Hematopoietic multipotent progenitor cell treated with erythropoietin and hydrocortisone succinate and interleukin-3 and kit ligand, for 6 days (in vitro differentiated cells): ENCODE data around the gene SPATA6.
A peak's percentile ranks its signal among the peaks of the same experiment; 100 is the strongest.
"Not testable (repeated sequence)": the region's sequence is repeated elsewhere in the genome, so short reads cannot be mapped to it uniquely, and the experiment has no call there.

ENCODE experiments used
- DNase-seq: peaks from one replicate; pipeline ENCODE4 v3.0.0-alpha.2; 2015

The SPATA6 gene

DNA sequence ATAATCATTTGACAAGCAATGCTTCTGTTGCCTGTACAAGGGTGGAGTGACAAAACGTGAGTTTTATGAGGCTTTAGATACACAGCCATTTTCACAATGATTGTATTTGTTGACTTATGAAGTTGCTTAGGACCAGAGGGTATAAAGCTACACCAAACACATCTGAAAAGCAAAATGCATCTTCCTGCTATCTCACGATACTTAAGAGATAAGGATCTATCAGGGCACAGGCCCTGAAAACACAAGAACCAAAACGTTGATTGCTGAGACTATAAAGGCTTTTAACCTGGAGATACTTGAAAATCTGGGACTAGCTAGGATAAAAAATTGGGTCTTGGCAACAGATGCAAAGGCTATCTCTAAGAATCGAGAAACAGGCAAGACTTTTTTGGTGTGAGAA is 133.7 kb downstream of the SPATA6 start:
- no peak for DNase-seq

DNA sequence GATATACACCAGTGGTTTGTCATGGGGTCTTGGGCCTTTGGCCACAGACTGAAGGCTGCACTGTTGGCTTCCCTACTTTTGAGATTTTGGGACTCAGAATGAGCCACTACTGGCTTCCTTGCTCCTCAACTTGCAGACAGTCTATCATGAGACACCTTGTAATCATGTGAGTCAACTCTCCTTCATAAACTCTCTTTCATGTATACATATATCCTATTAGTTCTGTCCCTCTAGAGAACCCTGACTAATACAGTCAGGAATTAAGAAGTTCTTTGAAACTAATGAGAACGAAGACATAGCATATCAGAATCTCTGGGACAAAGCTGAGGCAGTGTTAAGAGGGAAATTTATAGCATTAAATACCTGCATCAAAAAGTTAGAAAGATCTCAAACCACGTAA is 138.7 kb downstream of the SPATA6 start:
- no peak for DNase-seq

DNA sequence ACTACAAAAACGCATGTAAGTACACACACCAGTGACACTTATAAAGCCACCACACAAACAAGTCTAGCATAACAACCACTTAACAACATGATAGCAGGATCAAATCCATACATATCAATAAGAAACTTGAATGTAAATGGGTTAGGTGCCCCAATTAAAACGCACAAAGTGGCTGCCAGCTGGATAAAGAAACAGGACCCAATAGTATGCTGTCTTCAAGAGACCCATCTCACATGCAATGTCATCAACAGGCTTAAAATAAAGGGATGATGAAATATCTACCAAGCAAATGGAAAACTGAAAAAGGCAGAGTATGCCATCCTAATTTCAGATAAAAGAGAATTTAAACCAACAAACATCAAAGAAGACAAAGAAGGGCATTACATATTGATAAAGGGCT is 139.9 kb downstream of the SPATA6 start:
- DNase-seq, result no peak

DNA sequence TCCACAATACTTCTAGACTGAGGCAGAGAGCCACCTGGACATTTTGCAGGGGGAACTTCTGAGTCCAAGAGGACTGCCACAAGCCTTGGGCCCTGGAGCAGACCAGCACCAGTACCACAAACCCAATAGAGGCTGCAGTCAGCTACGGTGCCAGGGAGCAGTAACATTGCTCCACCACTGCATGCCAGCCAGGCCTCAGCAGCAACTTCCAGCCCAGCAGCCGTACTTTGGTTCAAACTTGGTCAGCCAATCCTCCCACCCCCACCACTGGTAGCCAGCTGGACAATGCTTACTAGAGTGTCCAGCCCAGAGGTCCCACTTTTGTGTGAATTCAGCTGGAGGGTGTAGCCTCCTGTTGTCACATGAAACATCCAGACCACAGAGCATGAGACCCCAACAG is 142.1 kb downstream of the SPATA6 start:
- DNase-seq, result no peak

DNA sequence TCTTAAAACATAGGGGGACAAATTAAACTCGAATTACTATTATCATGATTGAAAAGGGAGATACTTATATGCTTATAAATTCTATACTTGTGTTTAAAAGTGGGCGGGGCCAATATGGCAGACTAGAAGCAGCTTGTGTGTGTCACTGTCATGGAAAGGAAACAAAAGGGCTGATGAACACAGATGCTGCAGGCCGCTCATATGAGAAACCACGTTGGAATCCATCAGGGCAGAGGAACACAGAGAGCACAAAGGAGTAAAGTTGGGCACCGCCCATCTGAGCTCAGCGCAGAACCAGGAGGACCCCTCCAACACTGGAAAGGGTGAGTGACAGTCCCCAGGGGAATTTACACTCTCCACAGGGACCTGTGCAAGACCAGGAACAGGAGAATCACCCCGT is 142.5 kb downstream of the SPATA6 start:
- DNase-seq, result no peak

DNA sequence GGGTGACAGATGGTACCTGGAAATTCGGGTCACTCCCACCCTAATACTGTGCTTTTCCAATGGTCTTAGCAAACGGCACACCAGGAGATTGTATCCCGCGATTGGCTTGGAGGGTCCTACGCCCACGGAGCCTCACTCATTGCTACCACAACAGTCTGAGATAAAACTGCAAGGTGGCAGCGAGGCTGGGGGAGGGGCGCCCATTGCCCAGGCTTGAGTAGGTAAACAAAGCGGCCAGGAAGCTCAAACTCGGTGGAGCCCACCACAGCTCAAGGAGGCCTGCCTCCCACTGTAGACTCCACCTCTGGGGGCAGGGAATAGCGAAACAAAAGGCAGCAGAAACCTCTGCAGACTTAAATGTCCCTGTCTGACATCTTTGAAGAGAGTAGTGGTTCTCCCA is 160.2 kb downstream of the SPATA6 start:
- DNase-seq, result not testable (repeated sequence)

DNA sequence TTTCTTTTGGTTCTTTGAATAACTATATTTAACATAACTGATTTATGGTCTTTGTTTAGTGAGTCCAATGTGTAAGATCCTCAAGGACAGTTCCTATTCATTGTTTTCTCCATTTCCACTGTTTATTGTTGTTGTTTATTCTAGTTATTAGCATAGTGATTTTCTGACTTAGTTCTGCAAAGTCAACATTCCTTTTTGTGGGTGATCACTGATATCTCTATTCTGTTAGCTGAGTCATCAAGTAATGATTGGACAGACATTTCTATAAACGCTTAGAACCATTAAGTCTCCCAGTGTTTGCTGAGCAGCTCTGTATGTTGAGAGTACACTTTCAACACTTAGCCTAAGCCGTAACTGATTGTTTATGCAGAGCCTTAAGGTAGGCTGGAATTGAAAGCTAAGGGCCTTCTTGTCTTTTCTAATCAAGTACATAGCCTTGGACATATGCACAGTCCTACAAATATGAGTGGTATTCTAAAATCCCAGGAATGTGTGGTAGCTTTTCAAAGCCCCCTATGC is 162.4 kb downstream of the SPATA6 start:
- no peak for DNase-seq

DNA sequence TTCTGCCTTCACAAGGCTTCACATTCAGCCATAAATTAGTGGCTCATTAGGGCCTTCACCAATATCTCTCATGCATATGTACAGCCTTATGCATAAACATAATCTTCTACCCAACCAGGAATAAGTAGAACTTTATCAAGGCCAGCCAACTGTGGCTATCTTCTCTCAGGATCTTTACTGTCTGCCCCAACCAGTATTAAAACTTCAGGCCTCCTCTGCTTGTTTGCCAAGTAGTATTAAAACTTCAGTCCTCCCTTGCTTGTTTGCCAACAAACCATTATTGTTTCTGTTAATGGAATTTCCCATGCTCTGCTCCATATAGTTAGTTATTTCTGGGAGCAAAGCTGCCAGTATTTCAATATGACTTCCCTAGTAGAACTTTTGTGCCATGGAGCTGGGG is 169.4 kb downstream of the SPATA6 start:
- DNase-seq, result no peak

DNA sequence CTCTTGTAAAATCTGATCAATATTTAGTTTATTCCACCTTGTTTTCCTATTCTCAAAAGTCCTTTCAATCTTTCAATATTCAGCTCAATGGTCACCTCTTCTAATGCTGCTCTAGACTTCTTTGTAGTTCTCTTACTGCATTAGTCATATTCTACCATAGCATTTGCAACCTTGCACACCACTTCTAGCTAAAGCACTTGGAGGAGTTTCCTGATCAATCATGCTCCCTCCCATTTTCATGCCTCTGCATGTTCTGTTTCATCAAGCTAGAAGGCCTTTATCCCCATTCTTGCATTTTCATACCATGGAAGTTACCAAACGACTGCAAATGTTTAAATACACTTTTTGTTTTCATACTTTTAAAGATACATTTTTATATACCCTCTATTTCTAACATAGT is 177.3 kb downstream of the SPATA6 start:
- no peak for DNase-seq

DNA sequence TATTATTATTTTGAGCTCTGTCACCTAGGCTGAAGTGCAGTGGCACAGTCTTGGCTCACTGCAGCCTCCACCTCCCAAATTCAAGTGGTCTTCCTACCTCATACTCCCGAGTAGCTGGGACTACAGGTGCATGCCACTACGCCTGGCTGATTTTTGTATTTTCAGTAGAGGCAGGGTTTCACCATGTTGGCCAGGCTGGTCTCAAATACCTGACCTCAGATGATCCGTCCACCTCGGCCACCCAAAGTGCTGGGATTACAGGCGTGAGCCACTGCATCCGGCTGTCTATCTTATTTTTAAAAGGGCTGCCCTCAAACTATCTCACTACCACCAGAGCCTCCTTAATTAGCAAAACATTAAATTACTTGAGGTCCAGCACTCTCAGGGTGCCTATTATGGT is 177.9 kb downstream of the SPATA6 start:
- not testable (repeated sequence) for DNase-seq

DNA sequence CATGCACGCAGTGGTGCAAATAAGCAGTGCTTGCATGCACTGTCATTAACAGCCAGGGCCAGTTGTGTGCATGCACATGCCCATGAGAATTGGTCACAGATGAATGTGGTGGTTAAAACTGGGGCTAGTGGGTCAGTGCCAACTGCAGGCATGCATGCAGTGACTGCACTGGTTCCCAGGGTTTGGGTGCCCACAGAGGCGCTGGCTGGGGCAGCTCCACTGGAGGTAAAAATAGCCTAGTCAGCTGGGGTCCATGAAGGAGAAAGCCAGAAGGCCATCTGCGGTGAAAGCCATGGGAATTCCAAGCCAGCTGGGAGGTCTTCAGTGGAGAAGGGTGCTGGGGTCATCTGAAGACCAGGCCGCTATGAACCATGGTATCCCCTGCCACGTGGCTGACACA is 179.3 kb downstream of the SPATA6 start:
- DNase-seq, result no peak

DNA sequence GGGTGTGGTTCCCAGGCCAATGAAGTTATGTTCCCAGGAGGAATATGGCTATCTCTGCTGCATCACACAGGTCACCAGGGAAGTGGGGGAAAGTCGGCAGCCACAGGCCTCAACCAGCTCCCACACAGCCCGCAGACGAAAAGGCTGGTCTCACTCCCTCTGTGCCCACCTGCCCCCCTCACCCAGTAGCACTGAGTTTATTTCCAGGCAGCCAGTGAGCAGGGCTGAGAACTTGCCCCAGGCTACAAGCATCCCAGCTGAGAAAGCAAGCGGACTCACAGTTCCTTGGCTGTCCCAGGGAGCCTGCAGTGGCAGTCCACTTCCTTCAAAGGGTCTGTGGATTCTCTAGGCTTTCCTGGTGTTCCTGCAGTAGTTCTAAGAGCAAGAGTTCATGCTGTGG is 180.6 kb downstream of the SPATA6 start:
- DNase-seq, result no peak

DNA sequence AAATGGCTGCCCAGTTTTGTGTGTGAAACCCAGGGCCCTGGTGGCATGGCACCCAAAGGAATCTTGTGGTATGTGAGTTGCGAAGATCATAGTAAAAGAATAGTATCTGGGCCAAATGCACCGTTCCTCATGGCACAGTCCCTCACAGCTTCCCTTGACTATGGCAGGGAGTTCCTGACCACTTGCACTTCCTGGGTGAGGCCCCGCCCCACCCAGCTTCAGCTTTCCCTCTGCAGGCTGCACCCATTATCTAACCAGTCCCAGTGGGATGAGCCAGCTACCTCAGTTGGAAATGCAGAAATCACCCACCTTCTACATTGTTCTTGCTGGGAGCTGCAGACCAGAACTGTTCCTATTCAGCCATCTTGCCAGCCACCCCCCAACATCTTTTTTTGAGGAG is 186.5 kb downstream of the SPATA6 start:
- DNase-seq, result no peak

DNA sequence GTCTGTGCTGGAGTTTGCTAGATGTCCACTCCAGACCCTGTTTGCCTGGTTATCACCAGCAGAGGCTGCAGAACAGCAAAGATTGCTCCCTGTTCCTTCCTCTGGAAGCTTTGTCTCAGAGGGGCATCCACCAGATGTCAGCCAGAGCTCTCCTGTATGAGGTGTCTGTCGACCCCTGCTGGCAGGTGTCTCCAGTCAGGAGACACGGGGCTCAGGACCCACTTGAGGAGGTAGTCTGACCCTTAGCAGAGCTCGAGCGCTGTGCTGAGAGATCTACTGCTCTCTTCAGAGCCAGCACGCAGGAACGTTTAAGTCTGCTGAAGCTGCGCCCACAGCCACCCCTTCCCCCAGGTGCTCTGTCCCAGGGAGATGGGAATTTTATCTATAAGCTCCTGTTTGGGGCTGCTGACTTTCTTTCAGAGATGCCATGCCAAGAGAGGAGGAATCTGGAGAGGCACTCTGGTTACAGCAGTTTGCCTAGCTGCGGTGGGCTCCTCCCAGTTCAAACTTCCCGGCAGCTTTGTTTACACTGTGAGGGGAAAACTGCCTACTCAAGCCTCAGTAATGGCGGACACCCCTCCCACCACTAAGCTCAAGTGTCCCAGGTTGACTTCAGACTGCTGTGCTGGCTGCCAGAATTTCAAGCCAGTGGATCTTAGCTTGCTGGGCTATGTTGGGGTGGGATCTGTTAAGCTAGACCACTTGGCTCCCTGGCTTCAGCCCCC is 187.1 kb downstream of the SPATA6 start:
- not testable (repeated sequence) for DNase-seq

DNA sequence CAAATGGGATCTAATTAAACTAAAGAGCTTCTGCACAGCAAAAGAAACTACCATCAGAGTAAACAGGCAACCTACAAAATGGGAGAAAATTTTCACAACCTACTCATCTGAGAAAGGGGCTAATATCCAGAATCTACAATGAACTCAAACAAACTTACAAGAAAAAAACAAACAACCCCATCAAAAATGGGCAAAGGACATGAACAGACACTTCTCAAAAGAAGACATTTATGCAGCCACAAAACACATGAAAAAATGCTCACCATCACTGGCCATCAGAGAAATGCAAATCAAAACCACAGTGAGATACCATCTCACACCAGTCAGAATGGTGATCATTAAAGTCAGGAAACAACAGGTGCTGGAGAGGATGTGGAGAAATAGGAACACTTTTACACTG is 189.7 kb downstream of the SPATA6 start:
- not testable (repeated sequence) for DNase-seq

DNA sequence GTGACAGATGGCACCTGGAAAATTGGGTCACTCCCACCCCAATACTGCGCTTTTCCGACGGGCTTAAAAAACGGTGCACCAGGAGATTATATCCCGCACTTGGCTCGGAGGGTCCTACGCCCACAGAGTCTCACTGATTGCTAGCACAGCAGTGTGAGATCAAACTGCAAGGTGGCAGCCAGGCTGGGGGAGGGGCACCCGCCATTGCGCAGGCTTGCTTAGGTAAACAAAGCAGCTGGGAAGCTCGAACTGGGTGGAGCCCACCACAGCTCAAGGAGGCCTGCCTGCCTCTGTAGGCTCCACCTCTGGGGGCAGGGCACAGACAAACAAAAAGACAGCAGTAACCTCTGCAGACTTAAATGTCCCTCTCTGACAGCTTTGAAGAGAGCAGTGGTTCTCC is 194.6 kb downstream of the SPATA6 start:
- not testable (repeated sequence) for DNase-seq

DNA sequence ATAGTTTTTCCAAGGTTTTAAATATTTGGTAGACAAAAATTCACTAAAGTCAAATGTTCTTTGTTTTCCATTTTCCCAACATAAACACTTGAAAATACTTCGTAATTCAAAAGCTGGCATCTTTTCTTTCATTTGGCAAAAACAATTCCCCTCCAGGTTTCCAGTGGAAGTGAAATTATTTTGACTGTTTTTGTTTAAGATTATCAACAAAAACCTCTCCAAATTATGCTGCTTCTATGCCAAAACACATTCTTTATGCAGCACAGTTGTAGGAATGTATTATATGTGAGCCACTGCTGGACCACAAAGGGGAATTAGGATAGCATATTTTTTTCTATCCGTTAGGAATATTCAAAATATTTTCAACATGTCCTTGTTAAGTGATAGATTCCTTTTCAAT is 205.4 kb downstream of the SPATA6 start:
- DNase-seq, result no peak

DNA sequence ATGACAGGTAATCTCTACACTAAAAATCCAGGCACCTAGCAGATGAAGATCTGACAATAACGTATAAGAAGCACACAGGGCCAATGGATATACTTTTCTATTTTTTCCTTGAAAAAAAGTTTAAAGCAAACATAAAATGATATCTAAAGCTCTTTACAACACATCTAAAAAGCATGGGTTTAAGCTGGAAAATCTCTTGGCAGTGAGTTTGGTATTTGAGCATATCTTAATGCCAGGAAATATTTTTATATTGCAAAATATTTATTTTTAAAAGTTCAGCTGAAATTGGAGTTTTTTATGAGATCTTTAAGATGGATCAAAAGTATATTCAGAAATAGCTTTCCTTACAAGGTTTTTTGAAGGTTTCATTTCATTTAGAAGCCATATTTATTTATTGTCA is 209.0 kb downstream of the SPATA6 start:
- DNase-seq, result no peak

DNA sequence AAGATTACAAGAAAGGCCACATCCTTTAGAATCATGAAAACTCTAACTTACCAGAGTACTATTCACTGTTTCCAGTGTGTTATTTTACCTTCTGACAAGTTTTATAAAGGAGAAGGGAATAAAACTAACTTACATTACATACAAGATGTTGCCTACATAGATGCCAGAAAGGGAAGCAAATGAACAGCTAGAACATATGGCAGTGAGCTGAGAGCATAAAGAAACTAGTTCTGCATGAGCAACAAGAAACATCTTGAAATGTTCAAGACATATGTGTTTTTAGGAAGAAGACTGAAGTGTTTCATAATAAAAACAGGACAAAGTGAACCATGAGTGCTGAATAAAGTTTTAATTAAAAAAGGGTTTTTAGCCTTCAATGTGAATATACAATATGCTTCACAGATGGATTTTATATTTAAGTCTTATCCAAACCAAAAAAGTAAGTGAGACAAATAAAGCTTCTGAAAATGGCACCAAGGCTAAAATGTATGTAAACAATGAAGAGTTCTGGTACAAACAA is 210.1 kb downstream of the SPATA6 start:
- DNase-seq, result no peak

DNA sequence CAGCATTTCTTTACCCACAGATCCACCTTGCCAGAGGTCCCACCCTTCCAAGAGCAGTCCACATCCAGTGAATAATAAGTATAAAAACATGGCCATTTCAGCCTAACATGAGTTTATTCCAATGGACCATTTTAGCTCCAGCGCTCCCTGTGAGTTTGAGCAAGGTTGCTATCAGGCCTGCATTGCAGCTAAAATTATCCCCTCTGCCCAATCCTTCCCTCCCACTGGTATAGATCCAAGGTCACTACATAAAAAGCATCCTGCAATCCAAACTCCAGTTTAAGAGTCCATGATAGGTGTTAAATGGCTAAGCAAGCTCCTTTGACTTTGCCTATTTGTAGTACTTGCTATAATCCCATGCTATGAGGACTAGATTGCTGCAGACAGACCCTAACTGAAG is 213.9 kb downstream of the SPATA6 start:
- DNase-seq, result no peak

DNA sequence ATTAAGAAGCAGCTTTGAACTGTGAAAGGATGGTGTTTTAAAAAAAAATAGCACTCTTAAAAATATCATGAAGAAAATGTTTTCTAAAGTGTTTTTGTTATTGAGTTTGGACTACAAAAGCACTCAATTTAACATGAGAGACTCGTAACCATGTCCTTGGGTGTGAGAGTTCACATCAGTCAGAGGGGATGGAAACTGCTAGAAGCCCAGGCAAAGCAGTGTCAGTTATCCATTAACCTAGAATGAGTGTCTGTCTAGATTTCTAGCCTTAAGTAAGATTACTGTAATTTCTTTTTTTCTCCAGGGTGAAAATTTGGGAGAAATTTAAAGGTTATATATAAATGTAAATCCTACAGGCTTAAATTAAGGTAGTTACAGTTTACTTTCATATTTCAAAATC is 217.8 kb downstream of the SPATA6 start:
- DNase-seq, result no peak

DNA sequence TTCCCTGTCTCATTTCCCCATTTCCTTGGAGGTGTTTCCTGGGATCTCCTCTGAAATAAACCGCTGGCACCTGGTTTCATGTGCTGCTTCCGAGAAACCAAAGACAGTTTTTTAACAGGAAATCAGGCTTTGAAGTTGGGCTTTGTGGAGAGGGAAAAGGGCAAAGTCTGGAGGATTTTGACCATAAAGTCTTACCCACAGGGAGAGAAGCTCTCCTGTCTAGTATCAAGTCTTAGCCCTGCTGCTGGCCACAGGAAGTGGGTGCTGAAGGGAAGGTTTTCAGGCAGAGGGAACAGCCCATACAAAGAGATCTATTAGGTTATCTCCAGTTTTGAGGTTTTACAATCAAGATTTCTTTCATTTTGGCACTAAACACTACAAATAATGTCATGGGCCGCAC is 220.2 kb downstream of the SPATA6 start:
- DNase-seq, result no peak

DNA sequence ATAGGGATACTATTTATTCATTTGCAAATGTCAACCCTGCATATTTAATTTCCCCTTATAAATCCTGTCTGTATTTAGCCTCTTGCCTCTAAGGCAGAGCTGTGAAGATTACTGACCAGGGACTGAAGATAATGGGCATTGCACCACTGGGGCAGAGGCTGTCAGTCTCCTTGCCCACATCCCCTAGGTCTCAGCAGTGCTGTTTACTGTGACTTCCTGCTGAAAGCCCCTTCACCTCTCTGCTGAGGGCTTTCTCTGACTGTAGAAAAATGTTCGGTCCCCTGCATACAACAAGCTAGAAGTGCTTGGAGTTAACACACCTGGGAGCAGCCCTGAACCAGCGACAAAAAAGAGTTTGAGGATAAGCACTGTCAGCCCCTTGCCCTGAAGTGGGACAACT is 220.7 kb downstream of the SPATA6 start:
- peak; percentile 7 for DNase-seq

DNA sequence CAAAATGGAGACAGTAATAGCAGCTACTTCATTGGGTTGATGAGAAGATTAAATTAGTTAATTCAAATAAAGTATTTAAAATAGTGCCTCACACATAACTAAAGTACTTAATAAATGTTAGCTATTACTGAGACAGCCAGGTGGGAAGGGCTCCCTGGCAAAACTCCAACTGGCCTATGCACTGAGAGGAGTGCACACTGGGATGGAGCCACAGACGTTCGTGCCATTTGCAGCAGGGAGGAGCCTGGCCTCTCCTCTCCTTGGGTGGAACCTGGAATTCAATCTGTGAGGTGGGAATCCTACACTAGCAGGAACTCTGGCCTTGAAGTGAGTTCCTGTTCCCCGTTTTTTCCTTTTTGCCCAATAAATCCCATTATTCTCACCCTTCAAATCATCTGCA is 221.4 kb downstream of the SPATA6 start:
- no peak for DNase-seq

DNA sequence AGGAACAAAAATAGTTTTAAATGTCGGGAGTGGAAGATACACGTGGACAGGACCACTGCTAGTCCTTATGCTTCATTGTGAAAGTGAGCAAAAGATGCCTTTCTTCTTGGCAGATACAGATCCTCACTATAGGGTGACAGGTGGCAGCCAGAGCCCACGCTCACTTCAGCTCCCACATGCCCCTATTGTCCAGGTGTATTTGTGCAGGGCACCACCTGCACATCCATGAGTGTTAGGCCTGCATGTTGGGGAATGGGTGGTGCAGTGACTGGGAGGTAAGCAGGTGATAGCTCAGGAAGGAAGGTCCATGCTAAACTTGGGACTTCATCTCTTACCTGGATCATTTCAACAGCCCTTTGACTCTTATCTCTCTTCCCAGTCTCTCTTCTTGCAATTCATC is 222.1 kb downstream of the SPATA6 start:
- no peak for DNase-seq
